HepG2 (cell line): ENCODE measurements around the gene DRAP1. TPM values are rescaled to one million over a fixed set of nuclear protein-coding genes. Genes with fewer than 3 reads are reported as not detected.

ENCODE experiments used
- ATAC-seq: fragments of 200-7000 bp; cut with Tn5 transposase; 3 replicates; pipeline ENCODE4 v1.9.1; 2020; ENCODE audit warnings: mild to moderate bottlenecking, moderate library complexity
- Bru-seq: library from RNA; stranded (reverse); fragments of 400-500 nt; gene quantifications from one replicate; lab custom pipeline; 2021; lab: Mats Ljungman, UMichigan
- BruChase-seq, 2 experiments: library from RNA; stranded (reverse); fragments of 400-500 nt; gene quantifications; one replicate each; lab custom pipeline; 2021; lab: Mats Ljungman, UMichigan
- BruUV-seq: library from RNA; stranded (reverse); fragments of 400-500 nt; replicated peaks from 2 replicates; lab custom pipeline; 2021; lab: Mats Ljungman, UMichigan
- CTCF ChIA-PET: fragments of 300-600 bp; formaldehyde crosslinking; extraction: SDS; loops from one replicate; lab custom pipeline; 2021; ENCODE audit warnings: low total read pairs, inconsistent platforms, low intra/inter-chr PET ratio; lab: Yijun Ruan, JAX
- POLR2A ChIA-PET: fragments of 350-600 bp; sonication (Branson Sonifier 250); formaldehyde crosslinking; loops from one replicate; lab custom pipeline; 2020; ENCODE audit warnings: antibody characterized with exemption, inconsistent platforms; lab: Yijun Ruan, JAX
- DNase-seq: peaks from one replicate; pipeline ENCODE4 v3.0.0-alpha.2; 2015; ENCODE audit warnings: low spot score
- FAIRE-seq: peaks from 3 replicates; lab custom pipeline; 2011; peaks lifted over from hg19 to GRCh38; lab: Jason Lieb, UNC
- H2AFZ ChIP-seq: one replicate; pipeline ENCODE4 v1.6.1; 2011; ENCODE audit warnings: low read length, inconsistent platforms
- H3K27ac ChIP-seq: fragments of 300-600 bp; 3 replicates; pipeline ENCODE4 v1.8.0; 2011; ENCODE audit warnings: mixed run types, mild to moderate bottlenecking, mixed read lengths, low read length, inconsistent platforms; ENCODE audit not compliant: insufficient read depth; ENCODE audit errors: extremely low read length
- H3K27me3 ChIP-seq, 2 experiments: fragments of 200-600 bp in 1 of 2; 2 replicates in 1 of 2; 3 replicates in 1 of 2; pipeline versions ENCODE4 v1.6.0 to v1.8.0; 2011; ENCODE audit warnings: low read length in 2 of 2, mild to moderate bottlenecking in 2 of 2, moderate library complexity in 2 of 2, inconsistent platforms in 1 of 2; ENCODE audit not compliant: insufficient read depth in 2 of 2, control insufficient read depth in 1 of 2
- H3K36me3 ChIP-seq, 2 experiments: fragments of 200-600 bp in 1 of 2; replicated peaks in 1 of 2; 2 replicates in 1 of 2; 3 replicates in 1 of 2; pipeline versions ENCODE4 v1.5.1 to v1.8.0; 2011; ENCODE audit warnings: low read length in 2 of 2, inconsistent platforms in 1 of 2; ENCODE audit not compliant: insufficient read depth in 2 of 2, control insufficient read depth in 1 of 2
- H3K4me1 ChIP-seq: 2 replicates; pipeline ENCODE4 v1.5.1; 2012; ENCODE audit warnings: low read length, inconsistent platforms; ENCODE audit not compliant: insufficient read depth
- H3K4me2 ChIP-seq: 2 replicates; pipeline ENCODE4 v1.6.0; 2011; ENCODE audit warnings: low read depth, low read length, inconsistent platforms
- H3K4me3 ChIP-seq, 3 experiments: fragments of 200-600 bp in 1 of 3; sonication (generic), shearing (Covaris generic) in 1 of 3; replicated peaks in 1 of 3; 2 replicates each; pipeline ENCODE4 v1.5.1; 2011 to 2016; ENCODE audit warnings: low read length in 3 of 3, inconsistent platforms in 2 of 3, low read depth in 2 of 3, mild to moderate bottlenecking in 2 of 3, control low read depth in 1 of 3, mixed read lengths in 1 of 3; ENCODE audit not compliant: insufficient read depth in 1 of 3
- H3K79me2 ChIP-seq: one replicate; pipeline ENCODE4 v1.6.1; 2011; ENCODE audit warnings: low read length, inconsistent platforms; ENCODE audit not compliant: insufficient read depth
- H3K9ac ChIP-seq: 2 replicates; pipeline ENCODE4 v1.6.0; 2011; ENCODE audit warnings: mild to moderate bottlenecking, low read depth, low read length, inconsistent platforms; ENCODE audit not compliant: insufficient read depth
- H3K9me3 ChIP-seq: 2 replicates; pipeline ENCODE4 v1.5.1; 2012; ENCODE audit warnings: mild to moderate bottlenecking, low read length
- H4K20me1 ChIP-seq: 2 replicates; pipeline ENCODE4 v1.6.0; 2011; ENCODE audit warnings: inconsistent platforms, mild to moderate bottlenecking, low read length, moderate library complexity; ENCODE audit not compliant: insufficient read depth
- ATM ChIP-seq: fragments of 450-650 bp; IDR thresholded peaks from 2 replicates; pipeline ENCODE4 v1.7.1; 2017; ENCODE audit warnings: mild to moderate bottlenecking, borderline replicate concordance
- HNF4G ChIP-seq, 2 experiments: sonication (generic) in 1 of 2; formaldehyde crosslinking in 1 of 2; IDR thresholded peaks; 2 replicates each; pipeline versions ENCODE4 v1.4.0 to v1.6.1; 2011 to 2020; ENCODE audit warnings: borderline replicate concordance in 2 of 2, low read depth in 2 of 2, mild to moderate bottlenecking in 2 of 2, low read length in 1 of 2, missing genetic modification reagents in 1 of 2, moderate library complexity in 1 of 2
- TAF1 ChIP-seq: sonication (generic); formaldehyde crosslinking; IDR thresholded peaks from 2 replicates; pipeline ENCODE4 v1.4.0; 2020; ENCODE audit warnings: missing genetic modification reagents
- ZKSCAN8 ChIP-seq: IDR thresholded peaks from 2 replicates; pipeline ENCODE4 v1.6.1; 2016; ENCODE audit warnings: borderline replicate concordance, missing genetic modification reagents, missing compliant biosample characterization
- ZNF263 ChIP-seq: sonication (generic); formaldehyde crosslinking; IDR thresholded peaks from 2 replicates; pipeline ENCODE4 v1.4.0; 2020; ENCODE audit warnings: missing genetic modification reagents
- WGBS: methylation state at CpG from one replicate; pipeline ENCODE4 v1.1.6; 2017; ENCODE audit warnings: low lambda C conversion rate; 5-methylcytosine and 5-hydroxymethylcytosine counted together
- in situ Hi-C: cut with HindIII; loops from 2 replicates; pipeline ENCODE4 v1.10.0; 2017; ENCODE audit warnings: low pct_unique_long_range_greater_than_20kb; ENCODE audit not compliant: extremely low pct_ligation_motif_present
- intact Hi-C: fragments of 100-400 bp; cut with micrococcal nuclease; formaldehyde crosslinking; loops from one replicate; pipeline ENCODE4 v1.10.0; 2022; ENCODE audit not compliant: unreplicated experiment
- long read RNA-seq, 2 experiments: library from RNA in 1 of 2; library from polyadenylated mRNA in 1 of 2; stranded (forward) in 1 of 2; unstranded in 1 of 2; transcript quantifications; one replicate each; pipeline ENCODE4 v2.0.0, GENCODE V29; 2019 to 2022
- polyA minus RNA-seq, 3 experiments: library from RNA; depleted of rRNA, polyadenylated mRNA; stranded (reverse); fragments of >200 nt; gene quantifications; 2 replicates each; pipeline ENCODE4 v1.2.3, GENCODE V29; 2011; ENCODE audit warnings: low replicate concordance in 1 of 3
- polyA plus RNA-seq, 8 experiments: library from polyadenylated mRNA; depleted of rRNA in 3 of 8; stranded (reverse) in 7 of 8; unstranded in 1 of 8; fragments of >200 nt; fragmentation: Illumina TruSeq in 4 of 8; extraction: Trizol in 4 of 8; gene quantifications; 2 replicates each; pipeline versions ENCODE4 v1.2.1 to v1.2.3, GENCODE V29; 2011 to 2016; ENCODE audit warnings: low read depth in 4 of 8, missing spikeins in 1 of 8, mixed read lengths in 1 of 8; ENCODE audit not compliant: insufficient read depth in 1 of 8
- total RNA-seq, 5 experiments: library from RNA; depleted of rRNA; stranded (reverse); fragments of >200 nt; fragmentation: Illumina TruSeq; extraction: Trizol; gene quantifications; 2 replicates each; pipeline ENCODE4 v1.2.3, GENCODE V29; 2016; ENCODE audit warnings: low read depth in 1 of 5
- TF ChIP-seq, protein P1 (sequence below): sonication (generic); formaldehyde crosslinking; IDR thresholded peaks from 2 replicates; pipeline ENCODE4 v1.5.1; 2020; ENCODE audit warnings: mild to moderate bottlenecking, missing genetic modification reagents, borderline replicate concordance
- TF ChIP-seq, protein P2 (sequence below): sonication (generic); formaldehyde crosslinking; IDR thresholded peaks from 2 replicates; pipeline ENCODE4 v1.4.0; 2020; ENCODE audit warnings: missing genetic modification reagents

Gene DRAP1, protein sequence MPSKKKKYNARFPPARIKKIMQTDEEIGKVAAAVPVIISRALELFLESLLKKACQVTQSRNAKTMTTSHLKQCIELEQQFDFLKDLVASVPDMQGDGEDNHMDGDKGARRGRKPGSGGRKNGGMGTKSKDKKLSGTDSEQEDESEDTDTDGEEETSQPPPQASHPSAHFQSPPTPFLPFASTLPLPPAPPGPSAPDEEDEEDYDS
- 31.5 and 52.3 TPM in 2 replicates for total RNA-seq (2016; rRNA removed; fragmentation: Illumina TruSeq; extraction: Trizol)
- total RNA-seq (2016; cell fraction: cytosol; rRNA removed; fragmentation: Illumina TruSeq; extraction: Trizol; ENCODE audit: low read depth), result 32.1 and 35.5 TPM in 2 replicates
- total RNA-seq (2016; cell fraction: insoluble cytoplasmic fraction; rRNA removed; fragmentation: Illumina TruSeq; extraction: Trizol), result 29.7 and 54.9 TPM in 2 replicates
- total RNA-seq (2016; cell fraction: membrane; rRNA removed; fragmentation: Illumina TruSeq; extraction: Trizol), result 34.4 and 36.2 TPM in 2 replicates
- total RNA-seq (2016; cell fraction: nucleus; rRNA removed; fragmentation: Illumina TruSeq; extraction: Trizol), result 27.2 and 28.4 TPM in 2 replicates
- 44.6 and 46.8 TPM in 2 replicates for polyA plus RNA-seq (2011; rRNA removed)
- 49.1 and 57.2 TPM in 2 replicates for polyA plus RNA-seq (2011; cell fraction: cytosol; rRNA removed)
- 60.0 and 61.5 TPM in 2 replicates for polyA plus RNA-seq (2011; cell fraction: nucleus; rRNA removed)
- polyA plus RNA-seq (2012), result 65.4 and 72.6 TPM in 2 replicates
- polyA plus RNA-seq (2016; cell fraction: cytosol; fragmentation: Illumina TruSeq; extraction: Trizol; ENCODE audit: low read depth), result 41.4 and 45.7 TPM in 2 replicates
- 38.9 and 53.1 TPM in 2 replicates for polyA plus RNA-seq (2016; cell fraction: insoluble cytoplasmic fraction; fragmentation: Illumina TruSeq; extraction: Trizol; ENCODE audit: low read depth)
- 47.1 TPM in 2 replicates for polyA plus RNA-seq (2016; cell fraction: membrane; fragmentation: Illumina TruSeq; extraction: Trizol; ENCODE audit: low read depth)
- polyA plus RNA-seq (2016; cell fraction: nucleus; fragmentation: Illumina TruSeq; extraction: Trizol; ENCODE audit: insufficient read depth, low read depth), result 78.1 and 86.0 TPM in 2 replicates
- 10.1 and 14.3 TPM in 2 replicates for polyA minus RNA-seq (2011; rRNA and poly(A)+ RNA removed; ENCODE audit: low replicate concordance)
- 12.9 and 15.7 TPM in 2 replicates for polyA minus RNA-seq (2011; cell fraction: cytosol; rRNA and poly(A)+ RNA removed)
- polyA minus RNA-seq (2011; cell fraction: nucleus; rRNA and poly(A)+ RNA removed), result 3.5 and 6.6 TPM in 2 replicates
- percentile 60 among the genes with signal in this experiment for Bru-seq, nascent RNA
- BruChase-seq, experiment 1, labeled RNA remaining after a 6-hour chase, result percentile 81 among the genes with signal in this experiment
- percentile 66 among the genes with signal in this experiment for BruChase-seq, experiment 2, labeled RNA remaining after a 2-hour chase
- long read RNA-seq, experiment 1, transcript DRAP1-201 (7 exons, 989 nt), result major isoform, 55 of 64 reads
- long read RNA-seq, experiment 1, partial matches to known transcripts, result 1 of 64 reads
- long read RNA-seq, experiment 1, other reads (novel, unspliced or antisense), result 1 of 64 reads
- long read RNA-seq, experiment 2, transcript DRAP1-201 (7 exons, 989 nt), result major isoform, 66 of 103 reads
- long read RNA-seq, experiment 2, transcript DRAP1-209 (4 exons, 453 nt), result minor isoform, 19 of 103 reads
- long read RNA-seq, experiment 2, partial matches to known transcripts, result 8 of 103 reads
- long read RNA-seq, experiment 2, other reads (novel, unspliced or antisense), result 3 of 103 reads

DNA sequence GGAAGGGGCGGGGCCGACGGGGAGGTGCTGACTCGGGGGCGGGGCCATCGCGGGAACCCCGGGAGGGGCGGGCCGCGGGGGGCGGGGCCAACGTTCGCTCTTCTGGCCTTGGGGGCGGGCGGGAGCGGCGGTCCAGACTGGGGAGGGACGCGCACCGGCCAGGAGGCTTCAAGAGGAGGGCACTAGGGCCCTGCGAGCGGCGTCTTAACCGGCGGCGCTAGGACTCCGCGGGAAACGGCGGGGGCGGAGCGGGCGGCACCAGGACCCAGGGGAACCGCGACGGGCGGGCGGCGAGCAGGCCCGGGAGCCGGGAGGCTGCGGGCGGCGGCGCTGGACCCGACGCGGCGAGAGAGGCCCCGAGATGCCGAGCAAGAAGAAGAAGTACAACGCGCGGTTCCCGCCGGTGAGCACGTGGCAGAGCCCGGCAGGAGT lies at the start of gene DRAP1:
Gene DRAP1 (plus strand): TSS at position 286 of the 432 bp plus-strand sequence. CDS start 76 bp downstream, at position 362.
- ChIA-PET POLR2A (interaction anchor here (1.4 to 5.0 kb wide), 5 partner anchors 10 to 29 kb away, joined by 3 to 59 read pairs (median 5); partner anchors contain the start of genes CCDC85B, FIBP and FOSL1), CTCF (no interaction called here)
- 0% methylated on average over 4 of the region's 59 CpGs for WGBS
- peak; percentile 89 for ATAC-seq
- Histone ChIP-seq H3K27me3 (no peaks in the 10 kb centered on the region), H3K4me3 (peak within 1 kb of the TSS; percentile 88 to 98 (median 92)), H3K4me2 (peak within 1 kb of the TSS; percentile 93), H3K9me3 (no peaks in the 10 kb centered on the region), H3K27ac (peak within 1 kb of the TSS; percentile 75), H4K20me1 (no peaks in the 10 kb centered on the region), H2AFZ (no peak within 1 kb of the TSS), H3K36me3 (no peaks in the 10 kb centered on the region; a peak in 1 of 5 replicates), H3K79me2 (peaks cover 11% of the 10 kb centered on the region), H3K4me1 (peaks cover 46% of the 10 kb centered on the region), H3K9ac (peak within 1 kb of the TSS; percentile 98)
- intact Hi-C loops, result loop anchor here (2.0 kb wide), 1 partner anchor 28 kb away; the partner anchor contains the start of gene CCDC85B
- in situ Hi-C loops, result no loop called here
- FAIRE-seq, result no peak
- peak; percentile 94 for DNase-seq
- no TSS peak for BruUV-seq
- TF ChIP-seq, protein P1, sequence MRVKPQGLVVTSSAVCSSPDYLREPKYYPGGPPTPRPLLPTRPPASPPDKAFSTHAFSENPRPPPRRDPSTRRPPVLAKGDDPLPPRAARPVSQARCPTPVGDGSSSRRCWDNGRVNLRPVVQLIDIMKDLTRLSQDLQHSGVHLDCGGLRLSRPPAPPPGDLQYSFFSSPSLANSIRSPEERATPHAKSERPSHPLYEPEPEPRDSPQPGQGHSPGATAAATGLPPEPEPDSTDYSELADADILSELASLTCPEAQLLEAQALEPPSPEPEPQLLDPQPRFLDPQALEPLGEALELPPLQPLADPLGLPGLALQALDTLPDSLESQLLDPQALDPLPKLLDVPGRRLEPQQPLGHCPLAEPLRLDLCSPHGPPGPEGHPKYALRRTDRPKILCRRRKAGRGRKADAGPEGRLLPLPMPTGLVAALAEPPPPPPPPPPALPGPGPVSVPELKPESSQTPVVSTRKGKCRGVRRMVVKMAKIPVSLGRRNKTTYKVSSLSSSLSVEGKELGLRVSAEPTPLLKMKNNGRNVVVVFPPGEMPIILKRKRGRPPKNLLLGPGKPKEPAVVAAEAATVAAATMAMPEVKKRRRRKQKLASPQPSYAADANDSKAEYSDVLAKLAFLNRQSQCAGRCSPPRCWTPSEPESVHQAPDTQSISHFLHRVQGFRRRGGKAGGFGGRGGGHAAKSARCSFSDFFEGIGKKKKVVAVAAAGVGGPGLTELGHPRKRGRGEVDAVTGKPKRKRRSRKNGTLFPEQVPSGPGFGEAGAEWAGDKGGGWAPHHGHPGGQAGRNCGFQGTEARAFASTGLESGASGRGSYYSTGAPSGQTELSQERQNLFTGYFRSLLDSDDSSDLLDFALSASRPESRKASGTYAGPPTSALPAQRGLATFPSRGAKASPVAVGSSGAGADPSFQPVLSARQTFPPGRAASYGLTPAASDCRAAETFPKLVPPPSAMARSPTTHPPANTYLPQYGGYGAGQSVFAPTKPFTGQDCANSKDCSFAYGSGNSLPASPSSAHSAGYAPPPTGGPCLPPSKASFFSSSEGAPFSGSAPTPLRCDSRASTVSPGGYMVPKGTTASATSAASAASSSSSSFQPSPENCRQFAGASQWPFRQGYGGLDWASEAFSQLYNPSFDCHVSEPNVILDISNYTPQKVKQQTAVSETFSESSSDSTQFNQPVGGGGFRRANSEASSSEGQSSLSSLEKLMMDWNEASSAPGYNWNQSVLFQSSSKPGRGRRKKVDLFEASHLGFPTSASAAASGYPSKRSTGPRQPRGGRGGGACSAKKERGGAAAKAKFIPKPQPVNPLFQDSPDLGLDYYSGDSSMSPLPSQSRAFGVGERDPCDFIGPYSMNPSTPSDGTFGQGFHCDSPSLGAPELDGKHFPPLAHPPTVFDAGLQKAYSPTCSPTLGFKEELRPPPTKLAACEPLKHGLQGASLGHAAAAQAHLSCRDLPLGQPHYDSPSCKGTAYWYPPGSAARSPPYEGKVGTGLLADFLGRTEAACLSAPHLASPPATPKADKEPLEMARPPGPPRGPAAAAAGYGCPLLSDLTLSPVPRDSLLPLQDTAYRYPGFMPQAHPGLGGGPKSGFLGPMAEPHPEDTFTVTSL, result no peak
- TF ChIP-seq TAF1, result peak; percentile 29; the same call in 1 of the 2 replicates
- peak; percentile 73; the same call in 1 of the 2 replicates for TF ChIP-seq HNF4G (IDR thresholded peaks at IDR 0.05; ENCODE audit: borderline replicate concordance, low read depth, low read length)
- TF ChIP-seq HNF4G (CRISPR knock-in tag; IDR thresholded peaks at IDR 0.05; ENCODE audit: borderline replicate concordance, low read depth), result peak; percentile 54; the same call in 1 of the 2 replicates
- TF ChIP-seq ZKSCAN8 (CRISPR knock-in tag), result peak; percentile 49; the same call in 1 of the 2 replicates
- TF ChIP-seq, protein P2, sequence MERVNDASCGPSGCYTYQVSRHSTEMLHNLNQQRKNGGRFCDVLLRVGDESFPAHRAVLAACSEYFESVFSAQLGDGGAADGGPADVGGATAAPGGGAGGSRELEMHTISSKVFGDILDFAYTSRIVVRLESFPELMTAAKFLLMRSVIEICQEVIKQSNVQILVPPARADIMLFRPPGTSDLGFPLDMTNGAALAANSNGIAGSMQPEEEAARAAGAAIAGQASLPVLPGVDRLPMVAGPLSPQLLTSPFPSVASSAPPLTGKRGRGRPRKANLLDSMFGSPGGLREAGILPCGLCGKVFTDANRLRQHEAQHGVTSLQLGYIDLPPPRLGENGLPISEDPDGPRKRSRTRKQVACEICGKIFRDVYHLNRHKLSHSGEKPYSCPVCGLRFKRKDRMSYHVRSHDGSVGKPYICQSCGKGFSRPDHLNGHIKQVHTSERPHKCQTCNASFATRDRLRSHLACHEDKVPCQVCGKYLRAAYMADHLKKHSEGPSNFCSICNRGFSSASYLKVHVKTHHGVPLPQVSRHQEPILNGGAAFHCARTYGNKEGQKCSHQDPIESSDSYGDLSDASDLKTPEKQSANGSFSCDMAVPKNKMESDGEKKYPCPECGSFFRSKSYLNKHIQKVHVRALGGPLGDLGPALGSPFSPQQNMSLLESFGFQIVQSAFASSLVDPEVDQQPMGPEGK (CRISPR knock-in tag), result peak; percentile 95
- TF ChIP-seq ATM, result no peak
- TF ChIP-seq ZNF263 (CRISPR knock-in tag), result peak; percentile 61; the same call in 1 of the 2 replicates
